Suppressor macrophage treated with lipopolysaccharide for 4 hours (primary cell): ENCODE measurements around the gene ASIP.
A peak's percentile ranks its signal among the peaks of the same experiment; 100 is the strongest.
"Not testable (repeated sequence)": the region's sequence is repeated elsewhere in the genome, so short reads cannot be mapped to it uniquely, and the experiment has no call there.

ENCODE experiments used
- DNase-seq: peaks from one replicate; pipeline ENCODE4 v3.0.0-alpha.2; 2020

Gene ASIP

DNA sequence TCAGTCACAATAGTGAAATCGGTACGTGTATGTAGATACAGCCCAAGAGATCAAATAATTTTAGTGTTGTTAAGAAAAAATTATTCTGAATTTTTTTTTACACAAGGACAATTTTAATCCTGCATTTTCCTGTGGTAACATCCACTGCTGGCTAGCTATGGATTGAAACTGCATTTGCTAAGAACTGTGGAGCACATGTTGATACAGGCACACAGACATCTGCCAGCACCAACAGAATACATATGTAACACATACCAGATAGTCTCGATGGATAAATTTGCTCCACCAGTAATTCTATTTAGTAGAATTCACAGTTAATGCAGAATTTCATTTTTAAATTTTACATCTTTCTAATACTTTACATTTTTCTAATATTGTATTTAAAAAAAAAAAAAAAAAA is 2.2 kb downstream of the ASIP start:
- no peak for DNase-seq

DNA sequence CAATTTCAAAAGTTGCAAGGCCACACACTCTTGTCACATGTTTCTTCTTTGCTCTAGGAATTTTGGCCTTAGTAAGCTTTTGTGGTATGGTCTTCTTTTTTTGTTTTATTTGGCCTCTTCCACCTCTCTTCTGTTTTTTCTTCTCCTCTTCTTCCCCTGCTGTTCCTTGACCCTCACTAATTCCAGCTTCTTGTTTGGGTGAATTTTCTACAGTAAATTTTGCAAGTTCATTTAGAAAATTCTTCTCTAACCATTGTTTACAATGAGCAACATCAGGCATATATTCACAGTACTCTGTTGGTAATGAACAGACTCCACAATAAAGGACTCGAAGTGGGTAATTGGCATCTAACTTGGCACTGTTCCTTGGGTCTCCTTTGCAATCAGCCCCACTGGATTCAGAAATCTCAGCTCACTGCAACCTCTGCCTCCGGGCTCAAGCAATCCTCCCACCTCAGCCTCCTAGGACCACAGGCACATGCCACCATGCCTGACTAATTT is 5.0 kb downstream of the ASIP start:
- no peak for DNase-seq

DNA sequence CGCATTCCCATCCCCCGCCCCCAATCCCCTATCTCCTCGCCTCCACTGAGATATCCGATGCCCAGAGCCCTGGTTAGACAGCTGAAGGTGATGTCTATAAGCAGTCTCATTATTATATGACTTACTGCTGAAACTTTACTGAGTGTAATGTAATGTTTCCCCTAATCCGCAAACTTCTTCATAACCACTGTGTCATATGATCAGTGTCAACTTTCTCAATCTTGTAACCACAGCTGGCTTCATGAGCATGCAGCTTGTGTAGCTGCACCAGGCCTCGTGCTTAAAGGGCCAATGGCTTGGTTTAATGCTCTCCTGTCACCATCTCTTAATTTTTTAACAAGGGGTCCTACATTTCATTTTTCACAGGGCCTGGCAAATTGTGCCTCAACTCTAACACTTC is 8.1 kb downstream of the ASIP start:
- DNase-seq, result peak; percentile 89

DNA sequence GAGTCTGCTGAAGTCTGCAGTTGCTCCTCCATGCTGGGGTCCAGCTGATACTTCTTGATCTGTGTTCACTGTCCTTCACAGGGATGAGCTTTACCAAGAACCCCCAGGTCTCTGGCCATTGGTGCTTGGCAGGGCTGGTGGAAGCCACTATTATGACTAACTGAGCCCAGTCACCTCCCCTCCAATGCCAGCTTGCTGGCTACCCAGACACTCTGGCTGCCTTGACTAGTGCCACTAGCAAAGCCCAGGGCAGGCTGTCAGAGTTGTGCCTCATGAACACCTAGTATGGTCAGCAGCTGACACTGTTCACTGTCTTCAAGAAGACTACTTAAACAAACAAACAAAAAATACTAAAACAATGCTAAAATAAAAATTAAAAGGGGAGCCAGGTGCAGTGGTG is 8.8 kb downstream of the ASIP start:
- no peak for DNase-seq

DNA sequence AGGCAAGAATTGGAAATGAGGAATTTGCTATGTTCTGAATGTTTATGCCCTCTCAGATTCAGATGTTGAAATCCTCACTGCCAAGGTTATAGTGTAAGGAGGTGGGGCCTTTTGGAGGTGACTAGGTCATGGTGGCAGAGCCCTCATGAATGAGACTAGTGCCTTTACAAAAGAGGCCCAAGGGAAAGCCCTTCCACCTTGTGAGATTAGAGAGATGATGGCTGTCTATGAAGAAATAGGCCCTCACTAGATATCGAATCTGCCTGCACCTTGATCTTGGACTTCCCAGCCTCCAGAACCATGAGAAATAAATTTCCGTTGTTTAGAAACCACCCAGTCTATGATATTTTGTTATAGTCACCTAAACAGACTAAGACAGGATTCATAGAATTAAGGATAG is 10.4 kb downstream of the ASIP start:
- DNase-seq, result no peak

DNA sequence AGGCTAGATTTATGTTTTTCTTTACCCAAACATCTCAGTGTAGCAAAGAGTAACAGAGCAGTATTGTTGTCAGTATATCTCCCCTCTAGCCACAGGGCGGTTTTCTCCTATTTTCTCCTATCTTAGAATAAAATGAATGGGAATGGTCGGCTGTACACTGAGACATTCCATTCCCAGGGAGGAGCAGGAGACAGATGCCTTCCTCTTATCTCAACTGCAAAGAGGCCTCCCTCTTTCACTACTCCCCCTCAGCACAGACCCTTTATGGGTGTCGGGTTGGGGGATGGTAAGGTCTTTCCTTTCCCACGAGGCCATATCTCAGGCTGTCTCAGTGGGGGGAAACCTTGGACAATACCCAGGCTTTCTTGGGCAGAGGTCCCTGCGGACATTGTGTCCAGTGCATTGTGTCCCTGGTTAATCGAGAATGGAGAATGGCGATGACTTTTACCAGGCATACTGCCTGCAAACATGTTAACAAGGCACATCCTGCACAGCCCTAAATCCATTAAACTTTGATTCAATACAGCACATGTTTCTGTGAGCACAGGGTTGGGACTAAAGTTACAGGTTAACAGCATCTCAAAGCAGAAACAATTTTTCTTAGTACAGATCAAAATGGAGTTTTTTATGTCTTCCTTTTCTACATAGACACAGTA is 11.3 kb downstream of the ASIP start:
- DNase-seq, result not testable (repeated sequence)

DNA sequence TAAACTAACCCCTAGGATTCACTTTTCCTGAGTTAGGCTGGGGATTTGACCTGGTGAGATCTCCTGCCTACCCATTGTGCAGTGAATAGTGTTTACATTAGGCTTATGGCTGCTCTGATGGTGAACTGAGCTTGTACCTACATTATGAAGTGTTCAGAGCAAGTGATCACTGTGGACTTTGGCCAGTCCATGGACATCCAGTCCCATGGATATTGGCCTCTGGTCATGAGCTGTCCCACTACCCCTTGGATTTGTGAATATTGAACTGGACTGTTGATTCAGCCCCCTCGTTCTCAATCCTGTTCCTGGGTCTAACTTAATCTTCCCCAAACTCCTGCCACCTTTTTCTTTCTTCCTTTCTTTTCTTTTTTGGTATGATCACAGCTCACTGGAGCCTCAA is 13.8 kb downstream of the ASIP start:
- DNase-seq, result no peak

DNA sequence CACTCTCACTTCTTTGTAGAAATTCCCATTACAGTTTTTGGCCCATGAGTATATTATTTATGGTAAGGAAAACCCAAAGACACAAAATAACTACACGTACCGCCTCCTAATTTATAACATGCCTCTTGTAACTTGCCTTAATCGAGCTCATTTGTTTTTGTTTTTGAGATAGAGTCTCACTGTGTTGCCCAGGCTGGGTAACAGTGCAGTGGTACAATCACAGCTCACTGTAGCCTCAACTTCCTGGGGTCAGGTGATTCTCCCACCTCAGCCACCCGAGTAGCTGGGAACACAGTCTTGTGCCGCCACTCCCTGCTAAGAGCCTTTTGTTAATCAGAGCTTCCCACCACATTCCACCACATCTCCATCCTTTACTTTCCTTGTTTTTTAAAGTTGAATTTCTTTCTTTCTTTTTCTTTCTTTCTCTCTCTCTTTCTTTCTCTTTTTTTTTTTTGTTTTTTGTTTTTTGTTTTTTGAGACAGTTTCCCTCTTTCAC is 15.5 kb downstream of the ASIP start:
- DNase-seq, result no peak

DNA sequence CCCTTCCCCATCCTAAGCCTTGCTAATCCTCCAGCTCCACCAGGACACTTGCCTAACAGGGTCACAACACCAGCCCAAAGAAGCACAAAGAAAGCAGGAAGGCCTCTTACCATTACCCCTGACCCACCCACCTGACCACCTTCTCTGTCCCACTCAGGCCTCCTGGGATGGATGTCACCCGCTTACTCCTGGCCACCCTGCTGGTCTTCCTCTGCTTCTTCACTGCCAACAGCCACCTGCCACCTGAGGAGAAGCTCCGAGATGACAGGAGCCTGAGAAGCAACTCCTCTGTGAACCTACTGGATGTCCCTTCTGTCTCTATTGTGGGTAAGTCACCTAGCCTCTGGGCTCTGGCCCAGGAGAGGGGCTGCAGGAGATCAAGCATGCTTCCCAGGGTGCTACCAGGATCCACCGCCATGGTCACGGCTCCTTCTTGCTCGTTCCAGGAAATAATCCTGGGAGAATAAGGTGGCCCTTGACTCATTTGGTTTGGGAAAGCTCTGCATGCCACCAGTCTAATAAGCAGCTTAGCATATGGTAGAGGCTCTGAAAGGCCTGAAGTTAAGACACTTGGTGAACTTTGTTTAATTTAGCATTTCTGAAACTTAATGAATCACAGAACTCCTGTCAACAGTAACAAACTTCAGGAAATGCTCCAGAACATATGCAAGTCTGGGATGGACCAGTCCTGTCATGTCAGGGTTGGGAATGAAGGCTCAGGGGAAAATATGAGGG is 19.2 kb downstream of the ASIP start:
- DNase-seq, result no peak

DNA sequence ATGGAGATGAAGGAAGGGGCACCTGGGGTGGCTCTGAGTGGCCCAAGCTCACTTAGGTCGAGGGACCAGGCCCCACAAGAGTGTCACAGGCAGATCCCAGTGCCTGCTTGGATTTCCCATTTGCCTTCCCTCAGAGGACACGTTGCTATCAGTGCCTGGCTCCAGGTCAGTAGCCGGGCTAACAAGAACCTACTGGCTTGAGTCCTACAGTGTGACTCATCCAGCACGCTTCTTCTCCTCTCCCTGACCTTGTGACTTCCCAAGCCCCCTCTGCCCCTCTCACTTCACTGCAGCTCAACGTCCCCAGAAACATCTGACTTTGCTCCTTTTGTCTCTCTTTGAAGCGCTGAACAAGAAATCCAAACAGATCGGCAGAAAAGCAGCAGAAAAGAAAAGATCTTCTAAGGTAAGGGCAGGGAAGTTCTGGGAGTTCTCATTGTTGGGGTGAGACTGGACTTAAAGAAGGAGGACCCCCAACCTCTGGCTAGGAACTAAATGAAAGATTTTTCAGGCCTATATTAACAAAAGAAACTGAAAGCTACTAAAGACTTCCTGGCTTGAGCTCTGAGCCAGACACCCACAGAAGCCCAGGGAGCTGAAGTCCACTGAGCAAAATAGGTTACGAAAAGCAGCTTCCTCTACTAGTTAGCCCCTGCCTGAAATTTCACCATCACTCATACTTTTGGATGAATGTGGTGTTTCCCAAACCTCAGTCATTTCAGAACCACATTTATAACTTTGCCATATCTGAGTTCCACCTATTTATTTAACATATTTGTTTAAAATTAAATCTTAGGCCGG is 21.5 kb downstream of the ASIP start:
- peak; percentile 93 for DNase-seq

DNA sequence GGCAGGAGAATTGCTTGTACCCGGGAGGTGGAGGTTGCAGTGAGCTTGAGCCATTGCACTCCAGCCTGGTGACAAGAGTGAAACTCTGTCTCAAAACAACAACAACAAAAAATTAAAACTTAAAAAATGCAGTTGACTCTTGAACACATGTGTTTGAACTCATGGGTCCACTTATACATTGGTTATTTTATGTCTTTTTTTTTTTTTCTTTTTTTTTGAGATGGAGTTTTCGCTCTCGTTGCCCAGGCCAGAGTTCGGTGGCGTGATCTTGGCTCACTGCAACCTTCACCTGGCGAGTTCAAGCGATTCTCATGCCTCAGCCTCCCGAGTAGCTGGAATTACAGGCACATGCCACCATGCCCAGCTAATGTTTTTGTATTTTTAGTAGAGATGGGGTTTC is 22.2 kb downstream of the ASIP start:
- DNase-seq, result not testable (repeated sequence)

DNA sequence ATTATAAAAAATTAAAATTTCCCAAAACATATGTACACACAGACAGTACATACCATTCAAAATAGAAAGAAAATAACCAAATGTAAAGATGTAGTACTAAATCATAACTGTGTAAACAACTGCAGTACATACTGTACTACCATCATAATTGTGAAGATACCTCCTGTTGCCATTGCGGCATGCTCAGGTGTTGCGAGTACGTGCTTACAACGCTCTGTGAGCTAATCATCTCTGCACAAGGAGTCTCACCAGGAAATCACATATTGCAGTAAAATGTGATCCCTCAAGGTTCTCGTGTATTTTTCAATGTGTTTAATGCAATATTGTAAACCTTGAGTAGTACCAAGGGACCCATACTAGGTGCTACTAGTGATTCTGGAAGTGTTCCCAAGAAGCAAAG is 22.9 kb downstream of the ASIP start:
- no peak for DNase-seq

DNA sequence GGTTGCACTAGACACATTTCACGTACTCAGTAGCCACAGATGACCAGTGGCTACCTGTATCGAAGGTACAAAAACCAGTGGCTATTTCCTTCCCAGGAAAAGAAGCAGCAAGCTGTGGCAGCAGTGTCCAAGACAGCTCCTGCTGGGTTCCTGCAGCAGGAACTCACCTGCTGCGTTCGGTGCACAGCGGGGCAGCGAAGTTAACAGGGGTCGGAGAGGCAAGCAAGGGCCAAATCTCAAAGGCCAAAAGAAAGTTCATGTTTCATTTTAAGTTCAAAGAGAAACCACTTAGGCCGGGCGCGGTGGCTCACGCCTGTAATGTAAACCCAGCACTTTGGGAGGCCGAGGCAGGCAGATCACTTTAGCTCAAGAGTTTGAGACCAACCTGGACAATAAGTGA is 26.9 kb downstream of the ASIP start:
- no peak for DNase-seq

DNA sequence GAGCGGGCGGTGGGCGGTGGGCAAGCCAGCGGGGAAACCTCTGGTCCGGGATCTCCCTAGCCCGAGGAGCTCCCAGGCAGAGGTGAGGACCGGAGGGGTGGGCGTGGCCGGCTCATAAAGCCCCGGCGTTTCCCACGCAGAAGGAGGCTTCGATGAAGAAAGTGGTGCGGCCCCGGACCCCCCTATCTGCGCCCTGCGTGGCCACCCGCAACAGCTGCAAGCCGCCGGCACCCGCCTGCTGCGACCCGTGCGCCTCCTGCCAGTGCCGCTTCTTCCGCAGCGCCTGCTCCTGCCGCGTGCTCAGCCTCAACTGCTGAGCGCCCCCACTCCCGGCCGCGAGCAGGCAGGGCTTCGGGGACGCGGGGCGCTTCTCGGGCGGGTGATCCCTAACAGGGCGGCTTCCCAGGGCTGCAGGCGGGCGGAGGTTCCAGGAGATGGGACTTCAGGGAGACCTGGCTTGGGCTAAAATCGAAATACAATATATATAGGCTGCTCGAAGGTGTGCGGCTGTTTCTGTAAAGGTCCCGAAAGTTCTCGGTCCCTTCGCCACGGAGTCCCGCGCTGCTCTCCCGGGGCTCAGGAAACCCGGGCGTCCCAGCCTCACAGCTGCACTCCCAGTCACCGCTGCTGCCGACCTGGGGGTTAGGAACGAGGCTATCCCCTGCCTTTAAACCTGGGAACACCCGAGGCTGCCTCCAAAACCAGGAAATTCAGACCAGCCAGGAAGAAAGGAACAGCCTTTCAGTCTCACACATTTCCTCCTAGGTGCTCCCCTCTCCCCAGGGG is 27.8 kb downstream of the ASIP start:
- DNase-seq, result peak; percentile 21

DNA sequence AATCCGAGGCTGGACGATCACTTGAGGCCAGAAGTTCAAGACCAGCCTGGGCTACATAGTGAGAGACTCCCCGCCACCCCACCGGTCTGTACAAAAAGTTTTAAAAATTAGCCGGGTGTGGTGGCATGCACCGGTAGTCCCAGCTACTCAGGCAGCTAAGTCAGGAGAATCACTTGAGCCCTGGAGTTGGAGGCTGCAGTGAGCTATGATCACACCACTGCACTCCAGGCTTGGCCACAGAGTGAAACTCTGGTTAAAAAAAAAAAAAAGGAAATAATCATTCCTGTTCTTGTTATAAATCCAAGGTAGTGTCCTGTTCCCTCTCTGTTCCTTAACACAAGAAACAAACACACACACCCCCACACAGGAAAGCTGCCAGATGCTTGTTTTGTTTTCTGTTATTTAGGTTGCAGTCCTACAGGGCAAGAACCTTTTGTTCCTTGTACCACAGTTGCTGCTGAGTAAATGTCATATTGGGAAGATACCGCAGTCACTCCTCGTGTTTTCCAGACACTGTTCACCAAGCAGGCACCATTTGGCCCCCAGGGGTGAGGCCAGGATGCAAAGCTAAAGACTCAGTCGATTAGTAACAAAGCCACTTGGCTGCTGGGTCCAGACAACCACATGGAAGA is 28.9 kb downstream of the ASIP start:
- DNase-seq, result no peak

DNA sequence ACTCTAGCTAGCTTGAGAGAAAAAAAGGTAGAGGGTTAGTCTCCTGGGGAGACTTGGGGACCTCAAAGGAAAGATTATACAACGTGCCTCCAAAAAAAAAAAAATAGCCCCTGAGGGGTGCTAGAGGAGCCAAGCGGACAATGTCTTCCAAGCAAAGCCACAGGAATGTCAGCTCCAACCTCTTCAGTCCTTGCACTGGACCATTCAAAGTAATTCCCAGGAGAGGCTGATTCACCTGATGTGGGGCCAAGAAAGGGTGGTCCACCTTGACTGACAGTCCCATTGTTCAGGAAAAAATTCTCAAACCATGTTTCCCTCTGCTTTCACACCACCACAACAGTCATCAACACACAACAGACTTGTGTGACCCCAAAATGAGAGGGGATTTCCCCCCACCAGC is 30.7 kb downstream of the ASIP start:
- no peak for DNase-seq

DNA sequence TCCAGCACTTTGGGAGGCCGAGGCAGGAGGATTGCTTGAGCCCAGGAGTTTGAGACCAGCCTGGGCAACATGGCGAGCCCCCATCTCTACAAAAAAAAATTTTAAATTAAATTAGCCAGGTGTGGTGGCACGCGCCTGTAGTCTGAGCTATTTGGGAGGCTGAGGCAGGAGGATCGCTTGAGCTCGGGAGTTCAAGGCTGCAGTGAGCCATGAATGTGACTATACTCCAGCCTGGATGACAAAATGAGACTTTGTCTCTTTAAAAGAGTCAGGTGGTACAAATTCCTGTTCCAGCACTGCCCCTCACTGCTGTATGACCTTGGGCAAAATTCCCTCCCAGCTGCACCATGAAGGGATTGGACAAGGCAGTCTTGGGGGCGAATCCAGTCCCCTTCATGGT is 33.5 kb downstream of the ASIP start:
- DNase-seq, result no peak

DNA sequence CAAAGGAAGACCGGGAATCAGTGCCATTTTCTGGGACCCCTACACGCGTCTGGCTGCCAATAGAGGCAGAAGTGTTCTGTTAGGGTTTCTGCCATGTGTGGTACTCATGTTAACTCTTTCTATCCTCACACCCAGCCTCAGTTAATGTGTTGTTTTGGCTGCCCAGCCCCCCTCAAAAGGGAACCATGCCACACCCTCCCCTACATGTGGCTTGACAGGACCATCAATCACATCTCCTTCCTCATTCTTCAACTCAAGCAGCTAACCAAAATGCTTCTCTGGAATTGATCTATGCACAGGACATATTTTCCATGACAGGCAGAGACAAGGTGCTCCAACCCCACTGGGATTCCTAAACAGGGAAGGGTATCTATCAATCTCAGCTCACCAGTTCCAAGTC is 40.0 kb downstream of the ASIP start:
- no peak for DNase-seq

DNA sequence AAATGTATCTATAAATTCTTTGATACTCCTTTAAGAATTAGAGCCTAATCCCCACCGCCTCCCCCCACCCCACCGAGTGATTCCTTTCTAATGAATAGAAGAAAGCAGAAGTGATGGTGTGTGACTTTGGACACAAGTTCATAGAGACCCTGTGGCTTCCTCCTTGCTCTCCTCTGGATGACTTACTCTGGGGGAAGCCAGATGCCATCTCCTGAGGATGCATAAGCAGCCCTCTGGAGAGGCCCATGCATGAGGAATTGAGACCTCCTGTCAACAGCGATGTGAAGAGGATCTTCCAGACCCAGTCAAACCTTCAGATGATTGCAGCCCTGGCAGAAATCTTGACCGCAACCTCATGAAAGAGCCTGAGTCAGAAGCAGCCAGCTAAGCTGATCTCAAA is 40.8 kb downstream of the ASIP start:
- peak; percentile 27 for DNase-seq

DNA sequence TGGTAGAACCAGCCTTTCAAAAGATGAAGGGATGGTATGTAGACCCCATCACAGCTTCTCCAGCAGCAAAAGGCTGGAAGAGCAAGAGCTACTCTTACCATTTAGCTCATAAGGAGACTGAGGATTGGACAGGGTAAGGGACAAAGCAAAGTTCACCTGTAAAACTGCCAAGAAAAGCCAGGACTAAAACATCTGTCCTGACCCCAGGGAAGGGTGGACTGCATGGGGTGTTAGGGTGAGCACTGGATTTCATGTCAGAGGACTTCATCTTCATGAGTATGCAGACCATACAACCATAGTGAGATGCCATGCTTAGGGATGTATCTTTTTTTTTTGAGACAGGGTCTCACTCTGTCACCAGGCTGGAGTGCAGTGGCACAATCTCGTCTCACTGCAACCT is 42.6 kb downstream of the ASIP start:
- DNase-seq, result no peak

DNA sequence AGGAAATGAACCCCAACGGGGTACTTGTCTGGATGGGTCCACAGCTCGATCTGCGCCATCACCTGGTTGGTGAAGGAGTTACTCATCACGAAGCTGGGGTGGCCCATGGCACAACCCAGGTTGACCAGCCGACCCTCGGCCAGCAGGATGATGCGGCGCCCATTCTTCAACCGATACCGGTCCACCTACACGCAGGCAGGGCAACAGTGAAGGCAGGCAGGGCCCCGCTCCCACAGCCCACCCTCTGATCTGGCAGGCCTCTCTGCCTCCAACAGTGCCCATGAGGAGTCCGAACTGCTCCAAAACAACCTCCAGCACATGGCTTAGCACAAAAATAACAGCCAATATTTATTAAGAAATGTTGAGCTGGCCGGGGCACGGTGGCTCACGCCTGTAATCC is 44.2 kb downstream of the ASIP start:
- no peak for DNase-seq

DNA sequence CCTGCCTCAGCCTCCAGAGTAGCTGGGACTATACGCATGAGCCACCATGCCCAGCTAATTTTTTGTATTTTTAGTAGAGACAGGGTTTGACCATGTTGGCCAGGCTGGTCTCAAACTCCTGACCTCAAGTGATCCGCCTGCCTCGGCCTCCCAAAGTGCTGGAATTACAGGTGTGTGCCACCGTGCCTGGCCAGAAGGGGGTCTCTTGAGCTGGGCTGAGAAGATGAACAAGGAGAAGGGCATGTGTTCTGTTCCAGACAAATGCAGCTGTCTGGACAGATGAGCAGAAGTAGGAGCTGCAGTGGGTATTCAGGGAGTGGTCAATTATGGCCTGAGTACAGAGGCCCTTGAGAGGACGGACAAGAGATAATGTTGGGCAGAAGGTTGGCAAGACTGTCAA is 46.3 kb downstream of the ASIP start:
- not testable (repeated sequence) for DNase-seq
